Kidney epithelial cell (primary cell): Measurements from ENCODE around the gene ARHGEF12. TPM values are rescaled to one million over a fixed set of nuclear protein-coding genes. Genes with fewer than 3 reads are reported as not detected.
A peak's percentile ranks its signal among the peaks of the same experiment; 100 is the strongest.

Experiments
- DNase-seq: peaks from one replicate; pipeline ENCODE4 v3.0.0-alpha.2; 2010; ENCODE audit warnings: low read depth
- H3K27me3 ChIP-seq: 2 replicates; pipeline ENCODE4 v1.6.0; 2011; ENCODE audit warnings: low read length; ENCODE audit not compliant: control insufficient read depth, insufficient read depth
- H3K36me3 ChIP-seq: 2 replicates; pipeline ENCODE4 v1.5.1; 2011; ENCODE audit warnings: low read length; ENCODE audit not compliant: control insufficient read depth, insufficient read depth
- H3K4me3 ChIP-seq: 2 replicates; pipeline ENCODE4 v1.5.1; 2011; ENCODE audit warnings: low read depth, mild to moderate bottlenecking, control low read depth, low read length
- total RNA-seq: library from RNA; depleted of rRNA; stranded (reverse); fragments of >200 nt; gene quantifications from 2 replicates; pipeline ENCODE4 v1.2.3, GENCODE V29; 2015
- TF ChIP-seq, protein P1 (sequence below): IDR thresholded peaks from 2 replicates; pipeline ENCODE4 v1.5.1; 2011; ENCODE audit warnings: mild to moderate bottlenecking, moderate library complexity, low read length, control low read depth, inconsistent platforms; ENCODE audit not compliant: insufficient read depth, poor library complexity, severe bottlenecking

ARHGEF12 gene
- total RNA-seq, 1 donor from 2014 or later: 54.7 TPM

DNA sequence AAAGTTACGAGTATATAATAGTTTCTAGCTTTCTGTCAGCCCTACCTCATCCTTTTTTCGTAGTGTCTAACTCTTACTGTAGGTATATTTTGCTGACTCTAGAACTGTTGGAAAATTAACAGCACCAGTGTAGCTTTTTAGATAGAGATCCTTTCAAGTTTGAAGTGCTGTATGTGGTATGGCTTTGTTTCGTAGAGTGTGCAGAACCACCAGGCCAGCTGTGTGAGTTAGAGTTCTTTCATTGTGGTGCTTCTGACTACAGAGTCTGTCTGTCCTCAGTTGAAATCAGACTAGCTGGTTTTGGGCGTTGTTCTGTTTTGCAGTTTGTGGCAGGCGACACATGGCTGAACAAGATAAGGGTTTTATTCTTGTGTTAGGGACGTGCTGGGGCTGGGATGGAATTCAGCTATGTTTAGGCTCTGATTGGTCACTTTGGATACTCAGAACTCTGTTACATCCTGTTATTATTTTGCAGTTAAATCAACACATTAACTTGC is 3.2 kb downstream of the ARHGEF12 start:
- TF ChIP-seq, protein P1, sequence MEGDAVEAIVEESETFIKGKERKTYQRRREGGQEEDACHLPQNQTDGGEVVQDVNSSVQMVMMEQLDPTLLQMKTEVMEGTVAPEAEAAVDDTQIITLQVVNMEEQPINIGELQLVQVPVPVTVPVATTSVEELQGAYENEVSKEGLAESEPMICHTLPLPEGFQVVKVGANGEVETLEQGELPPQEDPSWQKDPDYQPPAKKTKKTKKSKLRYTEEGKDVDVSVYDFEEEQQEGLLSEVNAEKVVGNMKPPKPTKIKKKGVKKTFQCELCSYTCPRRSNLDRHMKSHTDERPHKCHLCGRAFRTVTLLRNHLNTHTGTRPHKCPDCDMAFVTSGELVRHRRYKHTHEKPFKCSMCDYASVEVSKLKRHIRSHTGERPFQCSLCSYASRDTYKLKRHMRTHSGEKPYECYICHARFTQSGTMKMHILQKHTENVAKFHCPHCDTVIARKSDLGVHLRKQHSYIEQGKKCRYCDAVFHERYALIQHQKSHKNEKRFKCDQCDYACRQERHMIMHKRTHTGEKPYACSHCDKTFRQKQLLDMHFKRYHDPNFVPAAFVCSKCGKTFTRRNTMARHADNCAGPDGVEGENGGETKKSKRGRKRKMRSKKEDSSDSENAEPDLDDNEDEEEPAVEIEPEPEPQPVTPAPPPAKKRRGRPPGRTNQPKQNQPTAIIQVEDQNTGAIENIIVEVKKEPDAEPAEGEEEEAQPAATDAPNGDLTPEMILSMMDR: no peak
- Histone ChIP-seq H3K27me3 (no peaks in the 10 kb centered on the region), H3K36me3 (no peaks in the 10 kb centered on the region), H3K4me3 (peak overlapping the region; percentile 18)
- DNase-seq: no peak

DNA sequence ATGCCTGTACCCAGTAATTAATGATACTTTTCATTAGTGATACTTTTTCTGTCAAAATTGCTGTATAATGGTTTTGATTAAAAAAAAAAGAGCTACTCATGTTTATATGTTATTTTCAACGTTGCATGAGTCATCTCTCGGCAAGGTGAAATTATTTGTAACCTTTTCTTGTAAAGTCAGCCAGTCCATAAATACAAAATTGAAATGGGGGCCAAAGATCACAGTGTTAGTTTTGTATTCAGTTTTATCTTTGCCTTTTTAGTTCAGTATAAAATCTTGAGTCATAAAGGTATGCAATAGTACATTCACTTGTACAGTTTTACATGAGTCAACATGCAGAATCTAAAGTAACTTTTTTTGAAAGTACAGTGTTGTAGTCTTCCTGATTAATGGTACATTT is 4.3 kb downstream of the ARHGEF12 start:
- TF ChIP-seq, protein P1: no peak
- Histone ChIP-seq H3K27me3 (no peaks in the 10 kb centered on the region), H3K4me3 (no peak overlapping the region), H3K36me3 (no peaks in the 10 kb centered on the region)
- no peak for DNase-seq

DNA sequence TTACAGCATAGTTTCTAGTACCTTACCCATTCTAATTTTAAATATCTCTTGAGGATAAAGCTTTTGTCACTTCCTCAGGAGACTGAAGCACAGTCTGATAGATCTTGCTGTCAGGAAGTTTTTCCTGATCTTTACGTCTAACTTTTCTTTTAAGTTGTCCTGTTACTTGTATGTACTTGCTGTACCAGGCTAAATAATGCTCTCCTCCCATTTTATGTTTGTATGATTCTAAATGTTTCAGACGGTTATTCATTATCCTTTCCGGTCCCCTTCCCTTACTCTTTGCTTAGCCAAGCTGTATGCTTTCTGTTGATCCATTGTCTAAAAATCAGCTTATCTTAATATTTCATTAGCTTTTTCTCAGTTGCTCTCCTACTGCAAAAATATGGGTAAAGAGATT is 6.0 kb downstream of the ARHGEF12 start:
- no peak for DNase-seq
- no peak overlapping the region for H3K4me3 ChIP-seq
- TF ChIP-seq, protein P1: no peak
- no peaks in the 10 kb centered on the region for H3K27me3 ChIP-seq
- no peaks in the 10 kb centered on the region for H3K36me3 ChIP-seq

DNA sequence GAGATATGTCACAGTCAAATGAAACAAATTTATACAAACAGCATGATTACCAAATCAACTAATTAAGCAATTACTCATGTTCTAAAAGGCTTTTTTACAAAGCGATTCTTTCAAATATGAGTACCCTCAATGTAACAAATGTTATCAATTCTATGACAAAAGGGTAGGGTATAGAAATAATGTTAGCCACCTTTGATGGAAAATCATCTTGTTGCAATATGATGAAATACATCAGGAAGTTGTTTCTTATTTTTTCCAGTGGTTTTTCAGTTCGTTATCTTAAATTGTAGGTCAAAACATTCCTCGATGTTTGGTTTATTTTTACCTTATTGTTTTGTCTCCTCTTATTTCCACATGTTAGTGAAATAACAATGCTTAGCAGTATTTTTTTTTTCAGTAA is 6.5 kb downstream of the ARHGEF12 start:
- Histone ChIP-seq H3K27me3 (no peaks in the 10 kb centered on the region), H3K4me3 (no peak overlapping the region), H3K36me3 (no peaks in the 10 kb centered on the region)
- no peak for DNase-seq
- TF ChIP-seq, protein P1: no peak

DNA sequence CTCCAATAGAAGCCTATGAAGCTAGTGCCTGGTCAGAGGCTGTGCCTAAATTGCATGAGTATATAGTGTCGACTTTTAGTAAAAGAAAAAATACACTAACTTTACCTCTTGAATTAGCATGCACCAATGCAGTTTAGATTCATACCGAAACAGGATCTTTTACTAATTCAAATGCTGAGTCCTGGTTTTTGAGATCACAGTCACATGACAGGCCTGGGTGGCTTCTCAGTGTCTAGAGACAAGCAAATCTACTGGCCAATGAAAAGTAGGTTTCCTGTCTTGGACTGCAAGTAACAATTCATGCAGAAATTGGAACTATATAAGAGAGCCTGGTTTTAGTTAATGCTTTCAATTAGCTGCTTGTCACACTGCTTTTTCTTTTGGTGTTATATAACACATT is 7.2 kb downstream of the ARHGEF12 start:
- no peaks in the 10 kb centered on the region for H3K36me3 ChIP-seq
- no peak for DNase-seq
- H3K4me3 ChIP-seq: no peak overlapping the region
- TF ChIP-seq, protein P1: no peak
- no peaks in the 10 kb centered on the region for H3K27me3 ChIP-seq

DNA sequence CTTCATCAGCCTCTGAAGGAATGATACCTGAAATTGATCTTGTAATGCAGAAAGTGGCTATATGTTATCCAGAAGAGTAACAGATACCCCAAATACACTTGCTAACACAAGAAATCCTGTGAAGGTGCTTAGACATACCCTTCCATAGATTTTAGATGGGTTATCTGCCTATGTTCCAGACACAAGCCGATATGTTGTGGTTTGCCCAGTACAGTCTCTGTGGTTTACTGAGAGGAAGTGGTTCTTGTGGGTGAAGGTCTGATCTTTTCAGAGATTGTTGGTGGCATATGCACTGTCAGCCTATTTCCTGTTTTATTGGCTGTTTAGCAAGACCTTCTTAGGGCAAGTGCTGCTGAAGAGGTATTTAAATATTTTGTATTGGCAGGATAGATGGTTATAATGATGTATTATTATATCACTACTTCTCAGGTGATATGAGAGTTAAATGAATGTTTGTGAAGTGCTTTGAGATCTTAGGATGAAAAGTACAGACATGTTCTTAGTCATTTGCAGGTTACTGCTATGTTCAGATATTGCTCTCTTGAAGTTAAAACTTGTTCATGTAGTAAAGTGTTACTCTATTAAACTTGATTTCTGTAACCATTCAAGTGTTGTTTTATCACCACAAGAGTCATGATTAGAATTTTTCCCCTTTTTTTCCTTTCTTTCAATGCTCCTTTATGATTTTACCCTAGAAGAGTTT is 8.2 kb downstream of the ARHGEF12 start:
- Histone ChIP-seq H3K4me3 (no peak overlapping the region), H3K36me3 (no peaks in the 10 kb centered on the region), H3K27me3 (no peaks in the 10 kb centered on the region)
- TF ChIP-seq, protein P1: no peak
- no peak for DNase-seq
